SU-DHL-6 (cell line): Measurements from ENCODE around the gene AHRR.
"Not testable (repeated sequence)": the region's sequence is repeated elsewhere in the genome, so short reads cannot be mapped to it uniquely, and the experiment has no call there.

ENCODE experiments used
- H2AFZ ChIP-seq: fragments of 200-600 bp; sonication (generic); 2 replicates; pipeline ENCODE4 v1.6.1; 2014; ENCODE audit warnings: low read depth, mild to moderate bottlenecking, moderate library complexity, mixed read lengths, antibody characterized with exemption, low read length; ENCODE audit not compliant: severe bottlenecking
- H3F3A ChIP-seq: fragments of 200-600 bp; shearing (Covaris generic); 2 replicates; pipeline ENCODE4 v1.6.0; 2016; ENCODE audit warnings: antibody characterized with exemption, mild to moderate bottlenecking; ENCODE audit not compliant: insufficient read depth
- H3K27ac ChIP-seq: fragments of 200-600 bp; sonication (generic); 2 replicates; pipeline ENCODE4 v1.5.1; 2016; ENCODE audit warnings: low read depth, mild to moderate bottlenecking, low read length, moderate library complexity, mixed read lengths
- H3K27me3 ChIP-seq: fragments of 200-600 bp; sonication (generic), shearing (Covaris generic); 2 replicates; pipeline ENCODE4 v1.6.0; 2014; ENCODE audit warnings: mild to moderate bottlenecking, low read length
- H3K36me3 ChIP-seq: fragments of 200-600 bp; sonication (generic); 2 replicates; pipeline ENCODE4 v1.6.1; 2014; ENCODE audit warnings: mild to moderate bottlenecking, low read length, mixed read lengths
- H3K4me2 ChIP-seq: fragments of 300-600, 200-600 bp; shearing (Covaris generic), sonication (generic); 2 replicates; pipeline ENCODE4 v1.6.0; 2014; ENCODE audit warnings: low read length, low read depth, mild to moderate bottlenecking; ENCODE audit not compliant: poor library complexity, severe bottlenecking
- H3K4me3 ChIP-seq: fragments of 200-600 bp; sonication (generic); 2 replicates; pipeline ENCODE4 v1.5.1; 2014; ENCODE audit warnings: antibody characterized with exemption, low read length, mild to moderate bottlenecking, mixed read lengths; ENCODE audit not compliant: insufficient read depth, poor library complexity, severe bottlenecking
- H3K79me2 ChIP-seq: fragments of 200-600 bp; sonication (generic); 2 replicates; pipeline ENCODE4 v1.6.1; 2014; ENCODE audit warnings: mild to moderate bottlenecking, low read length, moderate library complexity; ENCODE audit not compliant: insufficient read depth
- H3K9ac ChIP-seq: fragments of 200-600 bp; sonication (generic); 2 replicates; pipeline ENCODE4 v1.7.0; 2014; ENCODE audit warnings: mild to moderate bottlenecking, low read length
- H3K9me2 ChIP-seq: fragments of 200-600 bp; sonication (generic); replicated peaks from 2 replicates; pipeline ENCODE4 v1.6.1; 2014; ENCODE audit warnings: low read length; ENCODE audit not compliant: insufficient read depth
- H3K9me3 ChIP-seq: fragments of 200-600 bp; sonication (generic); 2 replicates; pipeline ENCODE4 v1.6.1; 2014; ENCODE audit warnings: low read length, mixed read lengths; ENCODE audit not compliant: insufficient read depth
- H4K20me1 ChIP-seq: fragments of 200-600 bp; sonication (generic); 2 replicates; pipeline ENCODE4 v1.6.1; 2014; ENCODE audit warnings: low read depth, mild to moderate bottlenecking, antibody characterized with exemption, low read length, moderate library complexity, mixed read lengths
- CTCF ChIP-seq: fragments of 200-600 bp; sonication (generic); IDR thresholded peaks from one replicate; pipeline ENCODE4 v1.5.1; 2017; ENCODE audit warnings: antibody characterized with exemption, mild to moderate bottlenecking, low read length, moderate library complexity; ENCODE audit not compliant: insufficient read depth, poor library complexity, severe bottlenecking
- EZH2phosphoT487 ChIP-seq: fragments of 200-600 bp; sonication (generic), shearing (Covaris generic); conservative IDR thresholded peaks from 2 replicates; pipeline ENCODE4 v1.6.1; 2018; ENCODE audit warnings: mild to moderate bottlenecking, antibody characterized with exemption, low read length, moderate library complexity, mixed read lengths

The AHRR gene

DNA sequence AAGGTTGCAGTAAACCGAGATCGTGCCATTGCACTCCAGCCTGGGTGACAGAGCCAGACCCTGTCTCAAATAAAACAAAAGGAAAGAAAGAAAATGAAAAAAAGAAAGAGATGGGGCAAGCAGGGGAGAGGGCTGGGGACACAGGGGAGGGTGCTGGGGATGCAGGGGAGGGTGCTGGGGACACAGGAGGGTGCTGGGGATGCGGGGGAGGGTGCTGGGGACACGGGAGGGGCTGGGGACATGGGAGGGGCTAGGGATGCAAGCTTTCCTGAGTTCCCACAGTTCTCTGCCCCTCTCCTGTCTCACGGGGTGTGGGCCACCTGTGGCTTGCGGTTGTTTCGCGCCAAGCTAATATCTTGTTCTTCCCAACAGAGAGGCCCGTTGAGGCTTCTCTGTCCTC lies 42.9 kb upstream of the AHRR start:
- Histone ChIP-seq H3K4me2 (no peak overlapping the region), H3K9ac (no peak overlapping the region), H3K27ac (no peak overlapping the region), H4K20me1 (no peaks in the 10 kb centered on the region), H3K36me3 (no peaks in the 10 kb centered on the region), H3K79me2 (peaks cover 76% of the 10 kb centered on the region), H3K9me3 (no peaks in the 10 kb centered on the region), H3K9me2 (no peaks in the 10 kb centered on the region), H3F3A (no peaks in the 10 kb centered on the region), H2AFZ (no peak overlapping the region), H3K4me3 (no peak overlapping the region), H3K27me3 (no peaks in the 10 kb centered on the region)
- no peak for TF ChIP-seq EZH2phosphoT487

DNA sequence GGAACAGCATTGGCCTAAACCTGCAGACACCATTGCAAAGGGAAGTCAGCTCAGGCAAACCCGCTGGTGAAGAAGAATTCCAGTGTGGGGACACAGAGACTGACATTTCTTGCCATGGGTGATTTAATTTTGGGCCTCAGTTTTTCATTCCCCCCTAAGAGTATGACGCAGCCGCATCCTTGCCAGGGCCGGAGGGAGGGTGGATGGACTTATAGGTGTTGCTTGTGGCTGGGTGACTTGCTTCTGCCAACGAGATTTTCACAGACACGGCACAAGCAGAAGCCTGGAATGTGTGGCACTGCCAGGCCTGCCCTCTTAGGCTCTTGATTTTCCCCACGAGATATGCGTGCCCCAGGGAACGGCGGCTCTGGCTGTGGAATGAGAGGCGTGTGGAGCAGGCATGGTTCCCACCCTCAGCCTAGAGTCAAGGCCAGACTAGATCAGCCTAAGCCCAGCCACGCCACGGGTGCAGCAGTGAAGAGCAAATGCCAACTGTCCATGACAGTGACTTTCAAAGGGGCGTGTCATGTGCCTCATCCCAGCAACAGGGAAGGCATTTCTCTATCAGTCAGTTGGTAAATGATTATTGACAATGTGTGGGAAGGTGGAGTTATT lies 42.4 kb upstream of the AHRR start:
- H3K79me2 ChIP-seq: peaks cover 76% of the 10 kb centered on the region
- not testable (repeated sequence) for H3K27ac ChIP-seq

GRCh38 chr5:285991-286557 lies 35.4 kb upstream of the AHRR start:
- no peaks in the 10 kb centered on the region for H3K9me2 ChIP-seq
- no peaks in the 10 kb centered on the region for H3K36me3 ChIP-seq
- H3K79me2 ChIP-seq: peaks cover 76% of the 10 kb centered on the region
- H2AFZ ChIP-seq: no peak overlapping the region
- no peak overlapping the region for H3K9ac ChIP-seq
- no peak overlapping the region for H3K4me3 ChIP-seq
- no peak overlapping the region for H3K4me2 ChIP-seq
- H3K27ac ChIP-seq: no peak overlapping the region
- TF ChIP-seq CTCF (no peak), EZH2phosphoT487 (no peak)
- H3K9me3 ChIP-seq: no peaks in the 10 kb centered on the region
- no peaks in the 10 kb centered on the region for H3K27me3 ChIP-seq
- peaks cover 4% of the 10 kb centered on the region; the same call in 1 of the 2 replicates for H3F3A ChIP-seq
- 0 out of 2 replicates have a peak, but pooled peaks cover 3% of the 10 kb centered on the region for H4K20me1 ChIP-seq

More for the DNA sequence above, 42.4 kb upstream of the AHRR start:
- not testable (repeated sequence) for H3K4me2 ChIP-seq, H2AFZ ChIP-seq, H3K9ac ChIP-seq, H3K27me3 ChIP-seq, H3K9me2 ChIP-seq, H3F3A ChIP-seq, H4K20me1 ChIP-seq, H3K9me3 ChIP-seq, H3K4me3 ChIP-seq, H3K36me3 ChIP-seq

DNA sequence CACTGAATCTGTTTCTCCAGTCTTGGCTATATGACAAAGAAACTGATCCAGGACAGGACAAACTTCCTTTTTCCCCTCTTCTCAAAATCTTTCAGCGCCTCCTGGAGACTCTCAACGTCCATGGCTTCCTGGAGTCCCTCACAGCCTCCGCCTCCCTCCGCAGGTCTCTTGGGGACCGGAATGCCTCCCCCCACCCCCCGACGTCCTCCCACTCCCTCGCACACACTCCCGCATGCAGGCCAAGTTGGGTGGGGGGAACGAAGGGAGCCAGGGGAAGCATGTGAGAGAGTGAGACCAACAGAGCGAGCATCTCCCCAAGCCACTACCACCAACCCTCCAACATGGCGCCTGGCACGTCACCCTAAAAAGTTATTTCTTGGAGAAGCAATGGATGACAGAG lies 31.3 kb upstream of the AHRR start:
- not testable (repeated sequence) for H3K9me3 ChIP-seq, H3K27me3 ChIP-seq, H3K36me3 ChIP-seq, H3K4me2 ChIP-seq, H3K27ac ChIP-seq, H2AFZ ChIP-seq, H4K20me1 ChIP-seq, H3K9ac ChIP-seq, H3K4me3 ChIP-seq, H3F3A ChIP-seq, H3K9me2 ChIP-seq
- peaks cover 53% of the 10 kb centered on the region; the same call in 1 of the 2 replicates for H3K79me2 ChIP-seq

GRCh38 chr5:291345-291744 lies 30.2 kb upstream of the AHRR start:
- H3K27ac ChIP-seq, H3K9me2 ChIP-seq, H2AFZ ChIP-seq, H3K4me2 ChIP-seq, H4K20me1 ChIP-seq, H3F3A ChIP-seq, H3K9me3 ChIP-seq, H3K36me3 ChIP-seq, H3K27me3 ChIP-seq, H3K9ac ChIP-seq, H3K4me3 ChIP-seq: not testable (repeated sequence)
- H3K79me2 ChIP-seq: peaks cover 42% of the 10 kb centered on the region; the same call in 1 of the 2 replicates

GRCh38 chr5:294788-295187 lies 26.7 kb upstream of the AHRR start:
- not testable (repeated sequence) for H3K4me2 ChIP-seq, H3K27me3 ChIP-seq, H3K9me3 ChIP-seq, H3K9ac ChIP-seq, H3K4me3 ChIP-seq, H3K27ac ChIP-seq, H3K9me2 ChIP-seq, H4K20me1 ChIP-seq, H3K36me3 ChIP-seq, H2AFZ ChIP-seq, H3F3A ChIP-seq
- H3K79me2 ChIP-seq: peaks cover 19% of the 10 kb centered on the region; the same call in 1 of the 2 replicates

DNA sequence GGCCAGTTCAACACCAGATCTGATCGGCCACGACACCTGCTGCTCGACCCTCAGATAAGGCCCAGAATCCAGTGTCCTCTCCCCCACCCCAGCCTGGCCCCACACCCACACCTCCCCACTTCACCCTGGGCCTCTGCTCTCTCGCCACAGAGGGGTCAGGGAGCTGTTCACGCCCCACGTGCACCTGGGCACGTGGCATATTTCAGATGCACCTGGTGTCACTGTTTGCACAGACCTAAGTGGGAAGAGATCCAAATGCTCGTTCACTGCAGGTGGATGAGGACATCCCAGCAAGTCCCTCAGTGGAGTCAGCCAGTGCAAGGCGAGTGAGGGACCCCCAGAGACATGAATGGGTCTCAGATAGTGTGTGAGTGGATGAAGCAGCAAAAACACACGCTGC lies 25.3 kb upstream of the AHRR start:
- H3K4me2 ChIP-seq: not testable (repeated sequence)

More for the DNA sequence above, 25.3 kb upstream of the AHRR start:
- not testable (repeated sequence) for H3K9ac ChIP-seq, H4K20me1 ChIP-seq, H2AFZ ChIP-seq, H3K4me3 ChIP-seq, H3K9me2 ChIP-seq, H3K27ac ChIP-seq, H3K9me3 ChIP-seq, H3F3A ChIP-seq, H3K27me3 ChIP-seq, H3K36me3 ChIP-seq
- peaks cover 15% of the 10 kb centered on the region; the same call in 1 of the 2 replicates for H3K79me2 ChIP-seq
